Umbilical cord (tissue), 2 donors: ENCODE results near the gene ALPI. TPM values are rescaled to one million over a fixed set of nuclear protein-coding genes. Genes with fewer than 3 reads are reported as not detected.

Experiments
- DNase-seq: peaks from one replicate; pipeline ENCODE4 v3.0.0-alpha.2; 2015; ENCODE audit warnings: low spot score
- total RNA-seq: library from RNA; depleted of rRNA; stranded (reverse); fragments of >200 nt; gene quantifications from one replicate; pipeline ENCODE4 v1.2.3, GENCODE V29; 2014; ENCODE audit warnings: low replicate concordance; ENCODE audit not compliant: insufficient read depth

The ALPI gene
- total RNA-seq, 1 donor from 2014 or later = 2.9 TPM

DNA sequence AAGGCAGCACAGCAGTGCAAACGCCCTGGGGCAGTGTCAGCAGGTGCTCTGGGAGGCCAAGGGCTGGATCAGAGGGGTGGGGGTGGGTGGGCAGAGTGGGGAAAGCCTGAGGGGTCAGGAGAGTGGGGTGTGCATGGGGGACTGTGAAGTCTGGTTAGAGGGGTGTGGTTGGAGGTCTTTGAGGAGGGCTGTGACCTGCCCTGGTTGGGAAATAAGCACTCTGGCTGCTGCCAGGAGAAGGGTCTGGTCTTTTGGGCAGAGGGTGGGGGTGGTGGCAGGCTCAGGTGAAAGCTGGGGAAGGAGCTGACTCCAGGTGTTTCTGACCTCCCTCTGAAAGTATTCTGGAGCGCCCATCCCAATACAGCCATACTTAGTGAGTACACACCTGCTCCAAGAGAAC is 4.2 kb downstream of the ALPI start:
- DNase-seq = no peak

DNA sequence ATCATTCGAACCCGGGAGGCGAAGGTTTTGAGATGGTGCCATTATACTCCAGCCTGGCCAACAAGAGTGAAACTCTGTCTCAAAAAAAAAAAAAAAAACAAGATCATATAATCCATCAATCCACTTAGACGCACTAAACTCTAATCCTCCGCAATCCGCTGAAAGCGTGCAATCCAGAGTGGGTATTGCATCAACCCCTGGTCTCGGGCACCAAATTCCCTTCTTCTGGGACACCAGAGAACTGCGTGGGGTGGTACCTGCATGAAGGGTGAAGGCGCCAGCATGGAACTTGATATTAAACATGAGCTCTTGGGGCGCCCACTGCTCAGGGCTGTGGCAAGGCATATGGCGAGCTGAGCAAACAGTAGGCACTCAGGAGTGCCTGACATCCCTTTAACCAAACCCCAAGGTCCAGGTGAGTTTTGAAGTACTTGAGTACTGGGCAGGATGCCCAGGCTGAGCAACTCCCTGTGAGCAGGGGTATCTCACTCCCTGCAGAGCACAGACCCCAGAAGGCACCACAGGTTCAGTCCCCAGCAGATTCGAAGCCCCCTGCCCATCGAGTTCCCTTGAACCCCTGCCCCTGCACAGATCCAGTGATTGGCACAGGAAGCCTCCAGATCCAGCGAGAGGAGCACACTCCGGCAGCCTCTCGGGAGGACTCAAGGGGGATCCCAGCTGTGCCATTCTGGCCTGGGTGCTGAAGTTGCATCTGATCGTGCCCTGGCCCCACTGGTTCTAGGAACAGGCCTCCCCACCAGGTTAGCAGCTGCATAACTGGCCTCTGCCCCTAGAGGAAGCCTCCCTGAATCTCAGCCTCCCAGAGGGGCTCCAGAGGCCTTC is 8.0 kb downstream of the ALPI start:
- DNase-seq = no peak

DNA sequence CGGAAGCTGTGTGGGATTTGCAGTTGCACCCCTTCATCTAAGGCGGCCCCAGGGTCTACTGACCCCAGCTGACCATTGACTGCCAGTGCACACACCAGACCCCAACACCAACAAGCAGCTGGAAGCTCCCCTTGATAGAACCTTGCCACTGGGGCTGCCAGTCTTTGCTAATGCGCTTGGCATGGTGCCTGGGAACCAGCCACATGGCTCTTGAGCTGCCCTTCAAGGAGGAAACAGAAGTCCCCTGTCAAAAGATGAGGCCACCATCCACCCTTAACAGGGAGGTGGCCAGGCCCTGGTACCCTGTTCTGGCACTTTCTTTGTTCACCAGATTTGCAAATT is 8.6 kb downstream of the ALPI start:
- no peak for DNase-seq

DNA sequence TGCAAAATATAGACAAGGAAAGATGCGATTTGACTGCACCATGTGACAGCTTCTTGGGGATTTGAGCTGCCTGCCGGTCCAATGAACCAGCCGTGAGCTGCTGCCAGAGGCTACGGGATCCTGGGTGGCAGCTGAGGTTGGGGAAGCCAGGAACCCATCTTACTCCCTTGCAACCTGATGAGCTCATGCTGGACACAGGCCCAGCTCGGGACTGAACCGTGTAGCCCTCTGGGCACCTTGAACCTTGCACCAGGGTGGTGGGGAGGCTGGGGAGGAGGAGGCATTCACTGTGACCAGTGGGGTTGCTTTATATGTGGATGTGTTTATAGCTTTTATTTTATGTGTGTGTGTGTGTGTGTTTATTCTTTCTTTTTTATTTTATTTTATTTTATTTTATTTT is 9.1 kb downstream of the ALPI start:
- no peak for DNase-seq

DNA sequence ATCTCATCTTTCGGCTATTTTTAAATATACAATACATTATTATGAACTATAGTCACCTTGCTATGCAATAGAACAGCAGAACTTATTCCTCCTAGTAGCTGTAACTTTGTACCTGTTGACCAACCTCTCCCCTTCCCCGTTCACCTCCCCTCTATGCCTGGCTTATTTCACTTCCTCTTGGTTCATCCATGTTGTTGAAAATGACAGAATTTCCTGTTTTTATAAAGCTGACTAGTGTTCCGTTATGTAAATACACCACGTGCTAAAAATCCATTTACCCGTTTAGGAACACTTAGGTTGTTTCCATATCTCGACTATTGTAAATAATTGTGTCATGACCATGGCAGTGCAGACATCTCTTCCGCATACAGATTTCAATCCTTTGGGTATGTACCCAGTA is 10.3 kb downstream of the ALPI start:
- no peak for DNase-seq

DNA sequence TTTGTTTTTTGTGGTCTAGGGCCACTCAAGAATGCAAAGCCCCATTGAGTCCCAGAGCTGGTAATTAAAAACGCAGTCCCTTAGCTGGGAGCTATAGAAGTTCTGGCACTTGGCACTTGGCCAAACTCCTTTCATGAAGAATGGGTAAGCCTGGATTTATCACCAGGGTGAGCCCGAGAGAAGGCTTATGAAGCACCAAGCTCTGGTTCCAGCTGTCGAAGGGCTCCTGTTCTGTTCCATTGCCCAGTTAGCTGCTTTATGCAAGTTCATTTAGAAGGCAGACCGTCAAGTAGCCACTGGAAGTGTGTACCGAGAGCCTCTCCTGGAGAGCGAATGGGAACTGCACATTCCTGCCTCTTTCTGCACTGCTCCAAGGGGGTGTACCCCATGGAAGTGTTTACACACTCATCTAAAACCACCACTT is 17.5 kb downstream of the ALPI start:
- DNase-seq = peak; percentile 51

DNA sequence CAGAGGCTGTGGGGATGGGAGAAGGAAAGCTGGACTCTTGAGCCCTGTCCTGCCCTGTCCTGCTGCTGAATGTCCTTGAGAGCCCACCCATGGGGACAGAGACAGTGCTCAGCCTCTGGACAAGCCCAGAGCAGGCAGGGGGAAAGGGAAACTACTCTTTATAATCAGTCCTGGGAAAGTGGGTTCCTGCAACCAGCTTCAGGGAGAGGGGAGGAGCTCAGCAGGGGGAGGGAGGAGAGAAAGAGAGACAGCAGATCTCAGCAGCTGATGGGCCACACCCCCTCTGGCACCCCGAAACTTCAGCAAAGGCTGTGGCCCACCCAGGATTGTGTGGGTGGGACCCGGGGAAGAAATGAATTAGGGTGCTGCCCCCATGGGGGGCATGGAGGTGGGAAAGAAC is 20.1 kb downstream of the ALPI start:
- no peak for DNase-seq

DNA sequence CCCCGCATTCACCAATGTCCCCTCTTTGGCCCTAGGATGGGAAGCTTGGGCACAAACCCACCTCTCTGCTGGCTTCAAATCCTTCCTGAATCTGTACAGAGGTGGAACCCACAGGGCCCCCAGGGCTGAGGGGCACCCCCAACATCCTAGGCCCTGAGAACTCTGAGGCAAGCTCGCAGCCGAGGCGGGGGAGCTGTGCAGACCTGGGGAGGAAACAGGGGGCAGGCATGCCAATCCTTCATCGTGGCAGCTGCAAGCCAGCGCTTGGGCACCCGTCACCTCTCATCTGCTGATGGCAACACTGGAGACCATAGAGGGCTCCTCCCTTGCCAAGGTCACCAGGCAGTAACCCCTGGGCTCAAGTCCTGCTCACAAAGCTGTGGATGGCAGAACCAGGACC is 20.8 kb downstream of the ALPI start:
- no peak for DNase-seq

DNA sequence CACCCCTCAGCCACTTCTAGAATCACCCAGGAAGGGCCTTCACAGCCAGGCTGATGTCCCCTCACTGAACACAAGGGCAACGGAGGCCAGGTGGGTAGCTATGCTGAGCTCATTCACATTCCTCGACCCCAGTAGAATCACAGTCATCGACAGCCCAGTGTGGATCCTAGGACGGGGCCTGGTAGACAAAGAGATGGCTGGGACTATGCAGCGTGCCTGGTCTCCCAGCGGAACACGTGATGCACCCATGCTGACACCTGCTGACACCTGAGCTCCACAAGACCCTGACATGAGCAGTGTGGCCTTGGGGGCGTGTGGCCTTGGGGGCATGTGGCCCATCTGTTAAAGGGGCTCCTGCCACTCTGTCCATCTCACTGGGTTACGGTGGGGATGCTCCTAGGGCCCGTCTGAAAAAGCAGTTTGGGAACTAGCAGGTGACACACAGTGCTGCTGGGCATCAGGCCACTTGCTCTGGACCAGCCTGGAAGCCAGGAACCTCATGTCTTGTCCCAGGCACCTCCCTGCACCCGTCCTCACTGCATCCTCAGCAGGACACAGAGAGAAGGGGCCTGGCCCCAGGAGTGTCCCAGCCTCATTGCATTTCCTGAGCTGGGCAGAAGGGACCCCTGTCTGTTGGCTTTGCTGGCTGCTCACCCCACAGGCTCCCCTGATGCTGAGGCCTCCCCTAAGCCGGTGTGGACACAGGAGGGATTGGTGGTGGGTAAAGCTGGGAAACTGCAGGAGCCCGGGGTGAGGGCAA is 22.0 kb downstream of the ALPI start:
- no peak for DNase-seq

DNA sequence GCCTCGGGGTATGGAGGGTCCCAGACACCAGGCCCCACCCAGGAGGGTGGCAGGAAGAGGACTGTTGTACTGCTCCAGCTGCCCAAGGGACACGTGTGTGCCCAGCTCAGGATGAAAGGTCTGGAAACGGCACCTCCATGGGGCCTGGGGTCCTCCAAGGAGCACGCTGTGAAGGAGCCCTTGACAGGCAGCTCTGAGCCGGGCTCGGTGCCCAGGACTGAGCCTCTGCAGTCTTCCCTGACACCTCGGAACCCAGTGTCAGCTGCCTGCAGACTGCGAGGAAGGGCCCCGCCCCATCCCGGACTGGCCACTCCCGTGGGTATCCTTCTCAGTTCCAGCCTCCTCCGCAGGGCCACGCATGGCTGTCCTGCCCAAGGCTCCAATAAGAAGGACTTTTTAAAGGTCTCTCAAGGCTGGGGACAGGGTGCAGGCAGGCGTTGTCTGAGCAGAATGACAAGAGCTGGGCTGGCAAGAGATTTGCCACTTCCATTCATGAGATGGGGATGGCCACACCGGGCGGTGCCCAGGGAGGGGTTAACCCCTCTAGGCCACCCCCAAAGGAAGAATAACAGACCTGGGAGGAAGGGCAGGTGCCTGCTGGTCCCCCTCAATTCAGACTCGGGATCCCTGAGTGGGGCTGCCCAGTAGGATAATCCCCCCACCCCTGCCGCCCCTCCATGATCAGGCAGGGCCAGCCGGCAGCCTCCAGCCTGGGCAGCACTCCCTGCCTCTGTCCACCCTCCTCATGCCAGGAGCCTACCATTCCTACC is 22.8 kb downstream of the ALPI start:
- DNase-seq = no peak

DNA sequence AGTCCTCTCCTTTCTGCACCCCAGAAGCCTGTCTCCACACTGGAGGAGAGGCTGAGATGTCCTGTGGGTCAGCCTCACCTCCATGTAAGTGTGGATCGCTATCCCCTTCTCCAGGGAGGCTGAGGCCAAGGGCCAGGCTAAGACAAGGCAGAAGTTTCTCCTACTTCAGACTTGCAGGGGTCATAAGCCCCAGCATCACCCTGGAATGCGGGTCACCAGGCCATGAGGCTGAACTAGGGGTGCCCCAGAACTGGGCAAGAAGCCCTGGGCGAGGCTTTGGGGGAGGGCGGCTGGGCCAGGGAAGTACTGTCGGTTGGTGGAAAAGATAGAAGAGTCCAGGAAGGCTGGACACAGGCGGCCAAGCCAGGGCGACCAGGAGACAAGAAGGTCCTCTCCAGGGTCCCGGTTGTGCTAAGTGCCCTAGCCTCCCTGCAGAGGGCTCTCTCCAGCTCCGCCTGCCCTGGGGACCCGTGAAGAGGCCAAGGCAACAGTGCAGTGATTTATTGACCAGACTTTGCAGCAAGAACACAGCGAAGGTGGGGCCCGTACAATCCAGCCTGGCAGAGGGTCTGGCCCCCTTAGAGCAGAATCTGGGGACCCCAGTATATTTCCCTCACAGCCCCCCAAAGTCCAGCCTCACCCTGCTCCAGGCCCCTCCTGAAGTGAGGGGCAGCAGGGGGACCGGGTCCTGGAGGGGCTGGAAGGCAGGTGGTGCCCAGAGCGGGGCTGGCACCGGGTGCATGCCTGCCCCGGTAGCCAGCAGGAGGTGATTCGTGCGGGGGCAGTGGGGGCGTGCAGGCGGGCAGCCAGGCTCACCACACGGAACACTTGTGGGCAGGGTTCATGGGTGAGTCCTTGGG is 23.6 kb downstream of the ALPI start:
- no peak for DNase-seq

DNA sequence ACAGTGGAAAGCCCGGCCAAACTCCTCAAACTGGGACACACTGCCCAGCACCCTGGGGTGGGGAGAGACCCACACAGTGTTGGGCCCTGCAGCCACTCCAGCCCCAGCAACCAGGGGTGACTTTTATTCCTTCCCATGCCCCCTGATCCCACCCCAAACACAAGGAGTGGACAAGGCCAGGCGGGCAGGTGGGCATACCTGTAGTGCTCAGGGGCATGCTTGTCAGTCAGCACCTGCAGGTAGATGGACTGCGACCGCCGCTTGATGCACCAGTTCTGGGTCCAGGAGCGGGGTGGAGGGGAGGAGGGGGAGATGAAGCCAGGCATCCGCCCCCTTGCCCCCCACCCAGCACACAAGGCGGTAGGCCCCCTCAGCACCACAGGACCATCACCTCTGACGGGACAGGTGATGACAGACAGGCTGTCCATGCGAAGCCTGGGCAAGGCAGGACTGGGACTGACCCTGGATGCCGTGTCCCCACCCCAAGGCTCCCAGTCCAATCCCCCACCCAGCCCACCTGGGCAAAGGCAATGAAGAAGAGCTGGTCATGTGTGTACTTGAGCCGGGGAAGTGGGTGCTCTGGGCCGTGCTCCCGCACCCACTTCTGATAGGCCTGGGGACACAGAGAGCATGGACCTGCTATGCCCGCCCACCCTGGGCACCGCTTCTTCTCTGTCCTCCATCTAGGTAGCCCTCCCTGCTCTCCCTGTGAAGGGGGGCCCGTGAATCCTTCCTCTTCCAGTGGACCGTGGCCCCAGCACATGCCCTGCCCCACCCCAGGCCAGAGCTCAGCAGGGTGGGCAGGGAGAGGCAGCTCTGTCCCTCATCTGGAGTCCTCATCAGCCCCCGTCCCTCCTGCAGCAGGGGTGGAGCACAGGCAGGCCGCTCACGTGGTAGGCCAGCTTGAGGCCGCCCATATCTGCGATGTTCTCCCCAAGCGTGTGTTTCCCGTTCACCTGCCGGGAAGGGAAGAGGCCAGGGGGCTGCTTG is 24.5 kb downstream of the ALPI start:
- no peak for DNase-seq

DNA sequence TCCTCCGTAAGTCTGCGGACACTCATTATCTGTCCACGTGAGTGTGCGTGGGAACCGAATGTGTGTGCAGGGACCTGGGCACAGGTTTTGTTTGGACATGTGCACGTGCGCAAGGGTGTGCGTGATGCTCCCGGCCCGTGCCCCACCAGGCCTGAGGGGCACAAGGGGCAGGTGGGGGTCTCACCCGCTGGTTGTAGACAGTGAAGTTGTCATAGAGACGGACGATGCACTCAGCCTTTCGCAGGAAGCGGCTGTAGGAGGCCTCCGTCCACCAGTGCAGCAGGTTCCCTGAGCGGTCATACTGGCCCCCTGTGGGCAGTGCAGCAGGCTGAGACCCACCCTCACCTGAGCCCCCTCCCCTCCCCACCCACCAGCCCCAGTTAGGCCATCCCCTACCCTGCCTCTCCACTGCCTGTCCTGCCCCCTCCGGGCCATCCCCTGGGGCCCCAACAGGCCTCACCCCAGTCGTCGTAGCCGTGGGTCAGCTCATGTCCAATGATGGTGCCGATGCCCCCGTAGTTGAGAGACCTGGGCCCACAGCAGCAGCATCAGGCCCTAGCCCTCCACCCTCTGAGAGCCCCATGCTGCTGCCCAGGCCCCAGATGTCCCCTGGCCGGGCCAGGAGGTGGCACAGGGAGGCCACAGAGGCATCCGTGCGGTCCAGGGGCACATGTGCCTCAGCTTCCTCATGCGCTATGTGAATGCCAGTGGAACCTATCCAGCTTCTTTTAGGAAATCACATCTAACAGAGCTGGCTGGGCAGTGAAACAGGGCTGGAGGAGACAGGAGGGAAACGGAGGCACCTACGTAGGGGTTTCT is 25.6 kb downstream of the ALPI start:
- DNase-seq = no peak

DNA sequence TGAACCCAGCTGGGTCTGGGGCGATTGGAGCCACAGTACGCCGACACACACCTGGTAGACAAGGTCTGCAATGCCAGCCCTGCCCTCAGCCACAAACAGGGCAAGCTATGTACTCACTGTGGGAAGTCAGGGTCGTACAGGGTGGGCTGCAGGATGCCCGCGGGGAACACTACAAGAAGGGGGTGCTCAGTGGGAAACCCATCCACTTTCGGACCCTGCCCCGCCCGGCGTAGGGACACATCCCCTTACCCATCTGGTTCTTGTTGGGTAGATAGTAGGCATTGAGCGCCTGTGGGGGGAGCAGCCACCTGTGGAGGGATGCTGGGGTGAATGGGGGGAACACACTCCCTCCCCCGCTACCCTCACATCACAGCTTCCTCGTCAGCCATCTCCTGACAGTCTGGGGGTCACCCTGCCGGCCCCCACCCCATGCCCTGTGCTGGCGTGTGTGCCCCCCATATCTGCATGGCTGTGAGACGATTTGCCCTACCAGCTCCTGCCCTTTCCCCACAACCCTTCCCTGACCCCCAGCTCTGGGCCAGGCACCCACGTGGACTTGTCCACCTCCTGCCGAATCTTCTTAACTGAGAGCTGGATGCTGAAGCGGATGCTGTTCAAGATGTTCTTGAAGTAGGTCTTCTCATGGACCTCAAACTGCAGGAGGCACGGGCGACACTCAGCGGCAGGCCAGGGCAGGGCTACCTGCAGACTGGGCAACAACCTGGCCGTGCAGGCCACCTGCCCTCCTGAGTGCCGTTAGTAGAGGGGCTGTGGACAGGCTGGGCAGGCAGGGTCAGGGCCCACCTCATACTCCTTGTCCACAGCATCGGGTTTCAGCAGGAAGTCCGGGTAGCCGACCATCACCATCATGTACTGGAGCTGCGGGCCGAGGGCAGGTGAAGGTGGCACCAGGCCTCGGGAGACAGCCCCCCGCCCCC is 26.6 kb downstream of the ALPI start:
- no peak for DNase-seq

DNA sequence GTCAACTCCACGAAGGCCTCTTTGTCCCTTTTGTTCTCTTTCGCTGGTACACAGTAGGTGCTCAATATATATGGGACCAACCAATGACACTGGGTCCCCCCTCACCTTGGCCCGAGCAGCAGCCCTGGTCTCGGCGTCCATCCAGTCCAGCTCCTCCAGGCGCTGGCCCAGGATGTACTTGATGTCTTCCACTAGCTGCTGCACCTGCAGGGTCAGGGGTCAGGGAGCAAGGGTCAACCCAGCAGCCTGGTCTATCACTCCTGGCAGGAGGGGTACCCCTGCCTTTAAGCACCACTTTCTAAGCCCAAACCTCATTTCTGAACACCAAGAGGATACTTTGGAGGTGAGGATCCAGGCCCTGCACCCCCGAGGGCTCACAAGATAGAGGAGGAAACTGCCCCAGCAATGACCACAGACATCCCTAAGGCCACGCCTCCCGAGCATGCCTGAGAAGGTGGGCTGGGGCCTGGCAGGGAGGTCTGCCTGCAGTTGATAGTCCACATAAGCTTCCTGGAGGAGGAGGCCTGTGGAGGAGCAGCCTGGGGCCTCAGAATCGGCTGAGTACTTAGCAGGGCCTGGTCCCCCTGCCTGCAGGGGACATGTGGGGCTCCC is 27.5 kb downstream of the ALPI start:
- no peak for DNase-seq

DNA sequence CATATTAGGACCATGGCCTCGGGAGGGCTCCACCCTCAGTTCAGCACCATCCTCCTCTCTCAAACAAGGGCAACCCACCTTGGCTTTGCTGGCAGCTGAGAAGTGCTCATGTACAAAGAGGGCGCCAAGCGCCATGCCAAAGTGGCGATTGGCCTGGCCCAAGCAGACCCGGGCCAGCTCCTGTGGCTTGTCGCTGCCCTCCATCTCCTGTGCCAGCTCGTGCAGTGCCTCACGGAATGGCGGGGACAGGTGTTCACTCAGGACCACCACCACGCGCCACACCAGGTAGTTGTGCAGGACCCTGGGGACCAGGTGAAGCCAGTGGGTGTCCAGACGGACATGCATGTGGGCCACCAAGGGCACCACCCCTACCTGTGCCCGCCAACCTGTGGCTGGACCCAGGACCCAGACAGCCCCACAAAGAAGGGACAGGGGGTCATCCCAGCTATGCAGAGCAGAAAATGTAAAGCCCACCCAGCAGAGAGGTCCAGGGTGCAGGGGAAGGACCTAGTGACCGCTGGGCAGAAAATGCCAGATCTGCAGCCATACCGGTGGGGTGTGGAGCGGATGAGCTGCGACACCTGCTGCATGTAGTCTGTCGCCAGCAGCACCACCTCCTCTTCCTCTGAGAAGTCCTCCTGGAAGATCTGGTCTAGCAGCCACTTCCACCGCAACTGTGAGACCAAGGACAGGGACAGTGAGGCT is 28.1 kb downstream of the ALPI start:
- DNase-seq = no peak
